Measurements from ENCODE around the gene PCK2.

- TF ChIP-seq CTCF (IDR thresholded peaks at IDR 0.05) (no peak), POLR2A (IDR thresholded peaks at IDR 0.05) (no peak)
Measured at GRCh38 chr14:24116128-24116814, 22.2 kb downstream of the PCK2 start.

Measured in lower leg skin (tissue), 3 donors.